ENCODE data around the gene CREB5.

GRCh38 chr7:28584235-28584634 is 171.9 kb downstream of the CREB5 start:
- TF ChIP-seq ZFP30 (CRISPR knock-in tag; IDR thresholded peaks at IDR 0.05) = no peak
- no peak for TF ChIP-seq ZC3H10 (CRISPR knock-in tag; IDR thresholded peaks at IDR 0.05)
- no peak for TF ChIP-seq ARNTL (CRISPR knock-in tag; IDR thresholded peaks at IDR 0.05; ENCODE audit: borderline replicate concordance, low read depth)
- TF ChIP-seq ZFP3 (CRISPR knock-in tag; IDR thresholded peaks at IDR 0.05) = no peak
- no peak for TF ChIP-seq ZNF8 (CRISPR knock-in tag; IDR thresholded peaks at IDR 0.05)
- no peak for TF ChIP-seq PATZ1 (CRISPR knock-in tag; IDR thresholded peaks at IDR 0.05; ENCODE audit: borderline replicate concordance)
- TF ChIP-seq BACH2 (CRISPR knock-in tag; IDR thresholded peaks at IDR 0.05; ENCODE audit: borderline replicate concordance) = no peak
- TF ChIP-seq CREB5 (CRISPR knock-in tag; IDR thresholded peaks at IDR 0.05; ENCODE audit: low read depth) = no peak
- no peak for TF ChIP-seq POU6F1 (CRISPR knock-in tag; IDR thresholded peaks at IDR 0.05; ENCODE audit: borderline replicate concordance, low read depth)
- no peak for TF ChIP-seq TCF4 (CRISPR knock-in tag; IDR thresholded peaks at IDR 0.05; ENCODE audit: borderline replicate concordance)

Measured in SK-N-SH treated with all-trans-retinoic acid at 6 μM for 48 hours (cell line).